Measurements from ENCODE around the gene GMFB.

DNA sequence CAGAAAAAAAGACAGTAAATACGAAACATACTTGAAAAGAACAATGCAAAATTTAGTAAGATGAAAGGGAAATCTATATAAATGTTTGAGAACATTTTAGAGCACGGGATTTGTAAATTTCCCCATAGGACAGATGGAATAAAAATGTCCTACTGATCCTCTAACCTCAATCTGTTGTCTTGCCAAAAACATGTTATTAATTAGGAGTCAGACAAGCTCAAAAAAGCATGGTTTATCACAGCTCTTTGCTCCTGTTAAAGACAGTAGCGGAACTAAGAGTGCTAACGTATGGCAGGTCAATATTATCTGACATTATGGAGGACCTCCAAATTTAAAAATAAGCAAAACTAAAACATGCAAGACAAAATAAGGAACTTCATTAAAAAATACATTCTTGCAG, 12.9 kb downstream of the GMFB start:
- TF ChIP-seq YY1 (IDR thresholded peaks at IDR 0.05; ENCODE audit: insufficient read depth, insufficient read length) (no peak), ZNF274 (IDR thresholded peaks at IDR 0.05; ENCODE audit: low read depth, low read length) (no peak), SUZ12 (IDR thresholded peaks at IDR 0.05; ENCODE audit: extremely low read depth, insufficient read depth, insufficient read length) (no peak)

All from NT2/D1 (cell line).